GM18517 (cell line): ENCODE data around the gene PLXNA4.

Experiments used
- ATAC-seq: cut with Tn5 transposase; IDR thresholded peaks from one replicate; pipeline ENCODE4 v1.9.1; 2021; ENCODE audit warnings: mild to moderate bottlenecking, moderate library complexity; ENCODE audit not compliant: unreplicated experiment

The PLXNA4 gene

DNA sequence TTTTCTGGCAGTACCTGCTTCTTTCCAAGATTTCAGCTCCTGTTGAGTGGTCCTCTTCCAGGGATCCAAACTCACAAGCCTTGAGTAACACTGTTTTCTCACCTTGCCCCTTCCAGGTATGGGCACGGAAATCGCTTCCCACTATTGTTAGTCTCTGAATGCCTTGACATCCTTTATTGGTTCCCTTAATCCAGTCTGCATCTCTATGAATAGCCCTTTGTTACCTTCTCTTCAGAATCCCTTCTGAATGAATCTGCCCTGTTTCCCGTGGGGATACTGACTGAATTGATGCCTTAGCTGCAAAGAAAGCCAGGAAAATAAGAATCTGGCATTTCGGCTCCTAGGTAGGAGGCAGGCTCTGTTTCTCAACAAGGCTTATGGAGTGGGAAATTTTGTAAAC is 467.7 kb downstream of the PLXNA4 start:
- no peak for ATAC-seq

DNA sequence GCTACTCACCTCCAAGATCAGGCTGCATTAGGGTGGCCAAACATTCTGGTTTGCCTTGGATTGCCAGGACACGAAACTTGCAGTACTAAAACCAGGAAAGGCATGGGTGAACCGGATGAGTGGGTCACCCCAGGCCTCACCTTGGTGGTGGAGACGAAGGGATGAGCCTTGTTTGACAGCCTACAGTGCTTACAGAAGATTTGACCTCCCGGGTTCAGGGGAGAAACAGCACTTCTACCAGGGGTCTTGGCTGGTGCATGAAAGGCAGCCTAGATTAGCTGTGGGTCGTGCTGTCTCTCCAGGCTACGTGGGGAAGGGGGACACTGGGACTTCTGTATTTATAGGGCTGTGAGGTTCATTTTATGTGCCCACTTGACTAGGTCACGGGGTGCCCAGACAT is 469.8 kb downstream of the PLXNA4 start:
- ATAC-seq, result no peak

DNA sequence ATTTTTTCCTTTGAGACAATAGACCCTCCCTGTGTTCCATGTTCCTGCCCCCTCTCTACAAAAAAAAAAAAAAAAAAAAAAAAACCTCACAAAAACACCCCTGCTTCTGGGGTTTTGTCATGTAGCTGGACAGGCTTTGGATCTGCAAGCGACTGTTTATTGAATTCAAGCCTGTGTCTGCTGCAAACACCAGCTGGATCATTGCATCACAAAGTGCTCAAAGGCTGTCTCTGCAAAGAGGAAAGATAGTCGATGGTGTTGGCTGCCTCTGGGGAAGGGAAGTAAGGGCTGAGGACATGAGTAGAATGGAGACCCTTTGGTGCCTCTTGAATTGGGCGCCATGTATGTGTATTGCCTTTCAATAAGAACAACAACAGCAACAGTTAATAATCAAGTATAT is 471.2 kb downstream of the PLXNA4 start:
- ATAC-seq, result no peak

DNA sequence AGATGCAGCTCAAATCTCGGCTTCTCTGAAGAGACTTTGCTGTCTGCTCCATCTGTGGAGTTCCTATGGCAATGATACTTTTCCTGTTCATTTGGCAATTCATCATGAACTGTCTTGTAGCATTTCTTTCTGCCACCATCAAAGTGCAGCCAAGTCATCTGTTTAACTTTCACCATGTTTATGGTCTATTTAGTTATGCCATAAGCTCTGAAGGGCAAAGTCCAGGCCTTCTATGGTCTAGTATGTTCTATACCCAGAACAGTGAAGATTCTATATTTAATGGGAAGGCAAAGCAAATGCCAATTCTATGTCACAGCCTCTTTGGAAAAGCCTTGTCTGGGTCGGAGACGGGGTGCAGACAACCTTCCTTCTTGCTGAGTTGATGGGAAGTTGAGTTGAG is 472.6 kb downstream of the PLXNA4 start:
- ATAC-seq, result no peak

DNA sequence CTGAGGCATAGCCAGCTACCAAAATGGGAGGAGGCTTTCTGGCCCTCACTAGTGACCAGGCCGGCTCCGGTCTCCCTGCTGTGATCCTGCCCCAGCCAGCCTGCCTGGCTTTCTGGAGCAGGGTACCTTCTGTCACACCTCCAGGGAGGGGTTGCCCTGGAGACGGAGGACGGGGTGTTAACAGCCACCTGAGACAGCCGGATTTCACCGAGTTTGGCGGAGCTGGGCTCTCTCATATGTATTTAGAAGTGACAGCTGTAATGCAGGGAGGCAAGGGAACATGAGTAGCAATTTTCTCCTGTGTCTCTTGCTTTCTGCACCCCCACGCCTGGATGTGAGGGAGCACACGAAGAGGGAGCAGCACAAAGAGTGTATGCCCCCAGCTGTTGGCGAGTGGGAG is 473.3 kb downstream of the PLXNA4 start:
- ATAC-seq, result no peak

DNA sequence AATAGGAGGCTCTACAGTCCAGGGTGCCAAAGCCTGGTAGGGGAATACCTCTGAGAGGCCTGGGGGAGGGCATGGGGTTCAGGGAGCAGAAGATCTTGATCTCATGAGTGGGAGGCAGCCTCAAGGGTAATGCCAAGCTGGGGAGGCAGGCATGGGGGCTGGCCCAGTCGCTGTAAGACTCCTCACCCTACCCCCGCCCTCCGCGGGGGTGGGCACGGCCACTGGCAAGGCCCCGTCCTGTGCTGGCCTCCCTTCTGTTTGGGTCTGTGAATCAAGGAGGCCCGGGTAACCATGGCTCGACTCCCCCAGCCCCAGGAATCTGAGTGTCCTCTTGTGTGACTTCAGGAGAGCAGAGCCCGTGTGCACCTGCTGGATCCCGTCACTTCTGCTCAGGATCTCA is 473.9 kb downstream of the PLXNA4 start:
- ATAC-seq, result no peak

DNA sequence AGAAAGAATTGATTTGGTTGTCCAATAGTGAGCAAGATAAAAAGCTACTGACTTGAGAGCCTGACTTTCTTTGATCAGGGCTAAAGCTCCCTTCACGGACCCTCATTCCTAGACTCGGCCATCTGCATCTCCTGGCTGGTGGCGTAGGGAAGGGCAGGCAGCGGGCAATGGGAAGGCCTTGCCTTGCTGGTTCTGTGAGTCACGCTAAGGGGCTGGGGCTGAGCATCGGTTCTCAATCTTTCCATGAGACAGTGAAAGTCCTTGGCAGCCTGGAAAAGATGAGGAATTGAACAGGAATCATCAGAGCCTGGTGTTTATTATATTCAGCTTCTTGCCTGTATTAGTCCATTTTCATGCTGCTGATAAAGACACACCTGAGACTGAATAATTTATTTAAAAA is 475.3 kb downstream of the PLXNA4 start:
- no peak for ATAC-seq

DNA sequence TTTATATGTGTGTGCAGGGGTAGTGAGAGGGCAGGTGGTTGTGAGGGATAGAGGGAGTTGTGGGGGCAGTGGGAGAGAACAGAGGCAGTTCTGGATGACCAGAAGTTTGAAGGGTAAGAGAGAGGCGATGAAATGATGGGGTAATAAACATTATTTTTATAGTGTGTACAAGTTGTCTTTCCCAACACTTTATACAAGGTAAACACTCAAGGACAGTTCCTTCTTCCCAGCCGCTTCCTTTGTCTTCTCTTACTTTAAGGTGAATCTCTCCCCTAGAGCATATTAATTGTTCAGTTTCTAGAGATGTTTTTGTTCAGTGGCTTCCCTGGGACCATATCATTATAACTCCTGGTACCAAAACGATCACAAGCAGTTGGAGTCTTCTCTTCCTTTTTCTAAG is 475.8 kb downstream of the PLXNA4 start:
- no peak for ATAC-seq

DNA sequence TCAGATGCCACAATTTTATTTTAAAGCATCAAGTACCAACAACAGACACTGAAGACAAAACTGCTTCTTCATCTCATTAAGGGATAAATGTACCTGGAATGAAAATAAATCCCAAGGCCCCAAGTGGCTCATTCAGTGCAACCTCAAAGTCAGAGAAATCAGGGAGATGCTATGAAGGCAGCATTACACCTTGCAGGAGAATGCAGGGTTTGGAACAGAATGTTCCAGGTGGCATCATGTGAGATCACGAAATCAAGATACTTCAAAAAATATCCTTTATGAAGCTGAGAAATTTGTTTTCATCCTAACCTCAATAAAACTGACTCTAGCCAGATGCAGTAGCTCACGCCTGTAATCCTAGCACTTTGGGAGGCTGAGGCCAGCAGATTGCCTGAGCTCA is 477.1 kb downstream of the PLXNA4 start:
- no peak for ATAC-seq

DNA sequence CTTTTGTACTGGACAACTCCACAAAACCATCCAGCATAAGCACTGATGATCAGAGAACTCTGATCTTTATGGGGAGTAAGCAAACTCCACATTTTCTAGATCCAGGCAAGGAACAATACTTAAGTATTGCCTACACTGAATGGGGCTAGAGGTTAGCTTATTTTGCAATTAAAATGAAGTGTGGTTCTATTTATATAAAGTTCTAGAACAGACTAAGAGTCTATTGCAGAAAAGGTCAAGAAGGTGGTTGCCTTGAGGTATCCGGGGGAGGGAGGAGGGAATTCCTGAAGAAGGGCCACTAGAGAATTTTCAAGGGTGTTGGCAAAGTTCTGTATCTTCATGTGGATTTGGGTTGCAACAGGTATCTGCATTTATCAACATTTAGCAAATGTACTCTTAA is 477.9 kb downstream of the PLXNA4 start:
- no peak for ATAC-seq

DNA sequence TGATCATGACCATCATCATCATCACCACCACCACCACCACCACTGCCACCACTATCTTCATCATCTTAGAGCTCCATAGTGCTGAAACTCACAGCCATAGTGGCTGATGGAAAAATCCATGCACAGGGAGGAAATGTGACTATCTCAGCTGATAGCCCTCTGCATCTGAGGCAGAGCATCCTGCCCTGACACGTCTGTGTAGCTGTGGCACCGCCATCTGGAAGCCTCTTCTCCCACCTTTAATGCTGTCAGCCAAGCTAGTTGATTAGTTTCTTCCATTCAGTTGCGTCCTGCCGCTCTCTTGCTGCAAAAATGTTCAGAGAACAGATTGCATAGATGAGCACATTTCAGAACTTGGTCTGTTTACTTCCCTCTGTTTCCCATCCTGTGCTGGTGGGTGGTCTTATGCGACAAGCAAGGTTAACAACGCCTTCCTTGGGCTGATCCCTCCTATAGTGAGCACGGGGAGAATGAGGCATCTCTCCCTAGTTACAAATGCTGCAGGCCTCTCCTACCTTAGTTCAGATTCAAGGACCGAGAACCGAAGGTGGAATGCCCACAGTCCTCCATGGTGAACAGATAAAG is 478.6 kb downstream of the PLXNA4 start:
- no peak for ATAC-seq

DNA sequence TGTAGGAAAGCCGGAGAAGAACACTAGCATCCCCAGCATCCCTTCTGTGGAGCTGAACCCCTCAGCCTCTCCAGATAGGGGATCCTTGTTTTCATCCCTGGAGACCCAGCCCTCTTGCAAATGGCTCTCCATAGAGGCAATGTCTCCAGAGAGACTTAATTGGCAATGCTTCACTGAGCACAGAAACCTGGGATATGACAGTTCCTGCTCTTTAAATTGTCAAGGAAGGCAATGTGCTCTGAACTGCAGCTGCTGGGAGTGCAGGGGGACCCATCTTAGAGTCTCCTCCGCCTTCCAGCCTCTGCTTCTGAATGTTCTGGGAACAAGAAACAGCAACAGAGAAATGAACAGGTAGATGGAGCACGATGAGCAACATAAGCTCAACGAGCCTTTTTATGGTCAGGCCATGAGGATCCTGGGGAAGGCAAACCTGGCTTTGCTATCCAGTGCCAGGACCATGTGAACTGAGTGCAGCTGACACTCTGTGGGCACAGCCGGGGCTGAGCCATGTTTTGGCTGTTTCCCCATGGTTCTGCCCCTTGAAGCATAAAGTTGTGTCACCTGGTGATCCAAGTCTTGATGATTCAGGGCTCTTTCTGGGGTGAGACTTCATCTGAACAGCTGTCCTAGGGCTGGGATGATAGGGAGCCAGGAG is 481.0 kb downstream of the PLXNA4 start:
- ATAC-seq, result no peak

DNA sequence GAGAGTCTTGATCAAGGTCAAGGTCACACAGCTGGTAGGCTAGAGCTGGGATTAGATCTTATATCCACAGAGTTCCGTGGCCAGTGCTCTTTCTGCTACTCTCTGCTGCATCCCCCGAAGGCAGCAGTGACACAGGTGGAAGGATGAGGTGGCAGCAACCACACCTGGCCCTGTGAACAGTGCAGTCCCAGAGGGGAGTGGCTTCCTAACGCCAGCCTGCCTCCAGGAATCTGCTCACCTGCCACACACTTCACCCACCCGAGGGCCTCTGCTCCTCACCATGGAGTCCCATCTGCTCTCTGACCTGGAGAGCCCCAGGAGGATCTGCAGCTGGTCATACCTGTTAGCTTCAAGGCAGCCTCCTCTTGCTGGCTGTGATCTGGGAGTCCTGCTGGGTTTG is 484.2 kb downstream of the PLXNA4 start:
- no peak for ATAC-seq

DNA sequence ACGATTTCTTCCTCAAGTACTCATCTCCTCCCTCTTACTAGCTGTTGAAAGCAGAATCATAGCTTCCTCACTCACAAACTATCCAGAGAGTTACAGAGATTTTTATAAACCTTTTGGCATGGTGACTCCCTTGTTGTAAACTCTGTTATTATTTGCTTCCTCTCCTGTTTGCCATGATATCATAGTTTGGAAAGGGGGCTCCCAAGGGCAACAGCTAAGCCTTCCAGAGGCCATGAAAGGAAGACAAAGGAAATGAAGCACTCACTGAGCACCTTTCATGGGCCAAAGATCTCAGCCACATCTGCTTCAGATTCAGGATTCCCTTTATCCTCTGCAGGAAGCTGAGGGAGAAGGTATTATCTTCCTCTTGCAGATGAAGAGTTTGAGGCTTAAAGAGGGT is 484.6 kb downstream of the PLXNA4 start:
- ATAC-seq, result no peak

DNA sequence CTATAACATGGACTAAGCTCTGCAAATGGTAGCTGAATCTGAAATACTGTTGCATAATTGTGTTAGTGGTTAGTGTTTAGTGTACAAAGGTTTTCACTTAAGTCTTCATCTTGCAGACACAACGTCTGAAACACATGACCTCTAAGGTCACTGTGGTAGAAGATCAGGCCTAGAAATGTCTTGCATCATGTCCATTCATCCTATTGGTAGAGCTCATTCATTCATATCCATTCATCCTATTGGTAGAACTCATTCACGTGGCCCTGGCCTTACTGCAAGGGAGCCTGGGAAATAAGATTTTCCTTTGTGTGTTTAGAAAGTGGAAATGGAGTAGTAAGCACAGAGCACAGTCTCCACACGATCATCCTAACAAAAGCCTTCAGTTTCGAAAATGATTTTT is 485.8 kb downstream of the PLXNA4 start:
- no peak for ATAC-seq

DNA sequence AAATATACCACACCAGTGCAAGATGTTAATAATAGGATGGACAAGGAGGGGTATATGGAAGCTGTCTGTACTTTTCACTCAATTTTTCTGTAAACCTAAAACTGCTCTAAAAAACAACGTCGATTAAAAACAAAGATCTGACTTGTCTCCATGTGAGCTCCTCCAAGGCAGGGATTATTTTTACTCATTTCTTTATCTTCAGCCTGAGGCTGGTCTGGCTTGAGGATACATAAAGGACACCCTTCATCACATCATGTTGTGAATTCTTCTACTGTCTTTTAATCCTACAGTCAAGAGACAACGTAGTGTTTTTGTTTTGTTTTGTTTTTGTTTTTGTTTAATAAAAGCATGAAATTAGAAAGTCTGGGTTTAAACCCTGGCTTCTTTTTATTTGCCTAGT is 486.9 kb downstream of the PLXNA4 start:
- ATAC-seq, result no peak

DNA sequence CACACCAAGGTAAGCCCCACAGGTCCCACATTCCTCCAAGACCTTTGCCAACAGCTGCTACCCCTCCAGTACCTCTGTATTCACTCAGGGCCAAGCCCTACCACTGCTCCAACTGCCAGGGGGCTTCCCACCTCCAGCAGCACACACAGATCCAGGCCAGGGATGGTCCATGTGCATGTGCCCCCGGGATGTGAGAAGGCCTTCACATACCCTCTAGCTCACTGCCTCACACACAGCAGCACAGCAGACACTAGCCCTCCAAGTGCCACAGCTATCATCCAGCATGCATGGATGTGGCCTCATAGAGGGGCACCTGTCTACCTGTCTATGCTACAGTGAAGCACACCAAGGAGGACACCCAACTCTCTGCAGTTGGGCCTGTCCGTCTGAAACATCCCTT is 488.8 kb downstream of the PLXNA4 start:
- ATAC-seq, result no peak

DNA sequence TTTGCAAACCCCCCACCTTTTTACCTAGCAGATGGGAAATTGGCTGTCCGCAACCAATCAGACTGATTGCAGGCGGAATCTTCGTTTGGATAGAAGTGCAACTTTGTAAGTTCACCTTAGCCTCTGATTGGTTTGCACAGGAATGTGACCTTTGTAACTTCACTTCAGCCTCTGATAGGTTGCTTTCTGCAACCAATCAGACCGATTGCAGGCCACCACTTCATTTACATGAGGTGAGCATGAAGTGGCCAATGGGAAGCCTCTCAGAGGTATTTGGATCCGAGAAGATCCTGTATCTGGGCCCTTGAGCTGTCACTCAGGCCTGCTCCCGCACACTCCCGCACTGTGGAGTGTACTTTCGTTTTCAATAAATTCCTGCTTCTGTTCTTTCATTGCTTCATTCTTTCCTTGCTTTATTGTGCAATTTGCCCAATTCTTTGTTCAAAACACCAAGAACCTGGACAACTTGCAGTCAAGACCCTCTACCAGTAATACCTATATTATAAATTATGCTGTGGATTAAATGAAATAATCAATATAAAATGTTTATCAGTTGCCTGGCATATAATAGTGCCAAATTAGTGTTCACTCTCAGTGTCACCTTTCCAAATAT is 491.4 kb downstream of the PLXNA4 start:
- ATAC-seq, result no peak

DNA sequence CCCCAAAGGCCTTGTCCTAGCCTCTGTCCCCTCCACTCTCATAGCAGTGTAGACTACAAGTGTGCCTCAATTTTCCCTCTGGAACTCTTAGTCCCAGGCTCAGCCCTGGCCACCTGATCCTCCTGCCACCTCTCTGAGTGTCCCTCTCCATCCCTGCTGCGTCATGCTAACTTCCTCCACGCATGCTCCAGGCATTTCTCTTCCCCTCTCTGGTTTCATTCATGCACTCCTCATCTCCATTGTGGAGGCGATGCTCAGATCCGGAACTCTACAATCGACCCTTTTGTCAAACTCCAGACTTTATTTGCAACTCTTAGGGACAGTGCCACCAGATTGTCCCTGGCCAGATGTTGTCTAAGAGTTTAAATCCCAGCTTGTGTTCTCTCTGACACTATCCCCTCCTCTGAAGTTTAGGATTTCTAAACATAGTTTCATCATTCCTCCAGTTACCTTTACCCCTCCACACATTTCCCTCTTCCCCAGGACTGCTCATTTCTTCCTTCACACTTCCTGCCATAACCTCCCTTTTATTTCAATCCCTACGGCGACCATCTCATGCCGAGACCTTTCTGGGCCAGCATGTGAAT is 492.6 kb downstream of the PLXNA4 start:
- no peak for ATAC-seq

DNA sequence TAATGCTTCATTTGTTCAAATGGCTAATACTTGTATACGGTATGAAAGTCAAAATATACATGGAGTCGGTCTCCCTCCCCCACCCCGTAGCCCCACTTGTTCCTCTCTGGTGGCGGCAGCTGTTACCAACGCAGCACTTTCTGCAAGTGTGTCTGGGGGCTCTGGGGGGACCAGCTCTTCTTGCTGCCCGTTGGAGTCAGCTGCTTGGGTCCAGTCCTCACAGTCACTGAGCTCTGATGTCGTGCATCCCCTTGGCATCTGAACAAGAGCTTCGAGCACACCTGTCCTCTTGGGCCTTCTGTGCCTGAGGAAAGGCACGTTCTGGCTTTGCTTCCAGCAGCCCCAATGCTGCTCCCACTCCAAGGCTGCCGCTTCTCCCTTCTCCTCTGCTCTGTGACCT is 493.1 kb downstream of the PLXNA4 start:
- no peak for ATAC-seq

DNA sequence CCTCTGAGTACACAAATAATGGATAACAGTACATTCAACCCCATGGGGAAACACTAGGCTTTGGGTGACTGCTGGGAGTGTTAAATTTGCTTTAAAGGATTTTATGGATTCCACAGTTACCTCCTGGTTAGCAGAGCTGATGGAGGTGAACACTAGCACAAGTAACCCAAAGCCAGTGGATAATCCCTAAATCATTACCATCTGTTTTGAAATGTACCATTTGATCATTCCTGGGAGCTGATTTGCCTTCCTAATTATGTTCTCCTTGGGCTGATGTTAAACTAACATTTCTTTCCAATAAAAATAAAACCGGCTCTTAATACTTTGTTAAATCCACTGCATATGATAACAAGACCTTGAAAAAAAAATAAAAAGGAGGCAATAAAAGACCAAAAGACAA is 493.9 kb downstream of the PLXNA4 start:
- ATAC-seq, result no peak

DNA sequence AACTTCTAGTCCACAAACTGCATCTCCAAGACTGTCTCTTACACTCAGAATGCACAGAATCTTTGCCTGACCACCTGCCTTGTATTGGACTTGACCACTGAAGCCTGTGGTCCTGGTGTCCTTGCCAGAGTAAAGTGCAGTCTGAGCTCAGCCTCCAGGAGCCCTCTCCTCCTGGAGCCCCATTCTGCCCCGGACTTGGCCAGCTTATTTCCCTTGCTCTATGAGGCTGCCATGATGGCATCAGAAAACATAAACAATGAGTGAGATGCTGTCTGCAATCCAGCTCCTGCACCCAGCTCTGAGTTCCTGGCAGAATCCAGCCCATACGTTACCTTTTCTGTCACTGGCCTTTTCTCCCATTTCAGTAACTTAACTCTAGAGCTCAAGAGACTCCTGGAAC is 494.6 kb downstream of the PLXNA4 start:
- ATAC-seq, result no peak
